Smooth muscle cell (in vitro differentiated cells): Measurements from ENCODE around the gene SIX6. TPM values are rescaled to one million over a fixed set of nuclear protein-coding genes. Genes with fewer than 3 reads are reported as not detected.

Experiments
- DNase-seq: peaks from one replicate; lab custom pipeline; 2025; ENCODE audit not compliant: unreplicated experiment; lab: John Stamatoyannopoulos, UW
- H2AFZ ChIP-seq: fragments of 200-600 bp; sonication (generic); 2 replicates; pipeline ENCODE4 v1.6.0; 2016; ENCODE audit warnings: antibody characterized with exemption, low read depth, mild to moderate bottlenecking
- H3F3A ChIP-seq: fragments of 200-600 bp; sonication (generic); 2 replicates; pipeline ENCODE4 v1.6.0; 2017; ENCODE audit warnings: antibody characterized with exemption, low read depth
- H3K27ac ChIP-seq: fragments of 200-600 bp; sonication (generic); 2 replicates; pipeline ENCODE4 v1.5.1; 2016; ENCODE audit warnings: low read depth, mild to moderate bottlenecking
- H3K27me3 ChIP-seq: fragments of 200-600 bp; sonication (generic); 2 replicates; pipeline ENCODE4 v1.6.1; 2016; ENCODE audit warnings: low read depth, mild to moderate bottlenecking
- H3K36me3 ChIP-seq: fragments of 200-600 bp; sonication (generic); 2 replicates; pipeline ENCODE4 v1.5.1; 2016; ENCODE audit warnings: low read depth
- H3K4me1 ChIP-seq: fragments of 200-600 bp; sonication (generic); 2 replicates; pipeline ENCODE4 v1.5.1; 2016; ENCODE audit warnings: low read depth
- H3K4me2 ChIP-seq: fragments of 200-600 bp; sonication (generic); 2 replicates; pipeline ENCODE4 v1.6.0; 2016; ENCODE audit warnings: mild to moderate bottlenecking
- H3K4me3 ChIP-seq: fragments of 200-600 bp; sonication (generic); 2 replicates; pipeline ENCODE4 v1.5.1; 2016; ENCODE audit warnings: mild to moderate bottlenecking
- H3K79me2 ChIP-seq: fragments of 200-600 bp; sonication (generic); 2 replicates; pipeline ENCODE4 v1.6.0; 2016; ENCODE audit warnings: low read depth, mild to moderate bottlenecking
- H3K9ac ChIP-seq: fragments of 200-600 bp; sonication (generic); 2 replicates; pipeline ENCODE4 v1.6.0; 2016; ENCODE audit warnings: low read depth
- H3K9me3 ChIP-seq: fragments of 200-600 bp; sonication (generic); replicated peaks from 2 replicates; pipeline ENCODE4 v1.5.1; 2016; ENCODE audit warnings: low read depth
- H4K20me1 ChIP-seq: fragments of 200-600 bp; sonication (generic); 2 replicates; pipeline ENCODE4 v1.6.0; 2016; ENCODE audit warnings: low read depth
- WGBS: methylation state at CpG from one replicate; pipeline ENCODE4 v1.1.7; 2016; ENCODE audit warnings: low lambda C conversion rate; 5-methylcytosine and 5-hydroxymethylcytosine counted together
- polyA plus RNA-seq: library from polyadenylated mRNA; unstranded; fragments of >200 nt; fragmentation: Nextera tagmentation; extraction: Ambion mirVana; gene quantifications from 2 replicates; pipeline ENCODE4 v1.2.1, GENCODE V29; 2016
- total RNA-seq: library from RNA; depleted of rRNA; stranded (reverse); fragments of >200 nt; gene quantifications from 2 replicates; pipeline ENCODE4 v1.2.3, GENCODE V29; 2014
- TF ChIP-seq, protein P1 (sequence below): fragments of 200-600 bp; sonication (generic); IDR thresholded peaks from 2 replicates; pipeline ENCODE4 v1.5.1; 2017; ENCODE audit warnings: borderline replicate concordance, mild to moderate bottlenecking, antibody characterized with exemption; ENCODE audit not compliant: insufficient read depth, poor library complexity, severe bottlenecking

Gene SIX6
- total and polyA plus RNA-seq, 2 experiments from 2014 or later: not detected

DNA sequence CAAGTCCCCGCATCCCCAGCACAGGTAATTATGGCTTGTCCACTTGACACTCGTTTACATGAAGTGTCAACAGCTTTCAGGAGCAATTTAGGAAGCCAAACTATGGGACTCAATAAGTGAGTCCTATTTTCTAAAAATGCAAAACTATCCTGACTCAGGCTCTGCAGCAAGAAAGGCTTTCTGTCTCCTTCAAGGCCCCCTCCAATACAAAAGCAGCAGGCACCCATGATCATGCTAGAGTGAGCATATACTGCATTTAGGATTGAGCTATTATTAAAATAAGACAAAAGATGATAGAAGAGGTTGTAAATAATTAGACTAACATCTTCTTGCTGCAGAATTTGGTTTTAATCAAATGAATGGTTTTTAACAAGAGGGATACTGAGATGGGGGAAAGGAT is 3.2 kb downstream of the SIX6 start:
- DNase-seq: no peak
- H3K27me3 ChIP-seq: peaks cover 100% of the 10 kb centered on the region
- H3F3A ChIP-seq: no peaks in the 10 kb centered on the region
- H3K4me1 ChIP-seq: peaks cover 38% of the 10 kb centered on the region
- TF ChIP-seq, protein P1, sequence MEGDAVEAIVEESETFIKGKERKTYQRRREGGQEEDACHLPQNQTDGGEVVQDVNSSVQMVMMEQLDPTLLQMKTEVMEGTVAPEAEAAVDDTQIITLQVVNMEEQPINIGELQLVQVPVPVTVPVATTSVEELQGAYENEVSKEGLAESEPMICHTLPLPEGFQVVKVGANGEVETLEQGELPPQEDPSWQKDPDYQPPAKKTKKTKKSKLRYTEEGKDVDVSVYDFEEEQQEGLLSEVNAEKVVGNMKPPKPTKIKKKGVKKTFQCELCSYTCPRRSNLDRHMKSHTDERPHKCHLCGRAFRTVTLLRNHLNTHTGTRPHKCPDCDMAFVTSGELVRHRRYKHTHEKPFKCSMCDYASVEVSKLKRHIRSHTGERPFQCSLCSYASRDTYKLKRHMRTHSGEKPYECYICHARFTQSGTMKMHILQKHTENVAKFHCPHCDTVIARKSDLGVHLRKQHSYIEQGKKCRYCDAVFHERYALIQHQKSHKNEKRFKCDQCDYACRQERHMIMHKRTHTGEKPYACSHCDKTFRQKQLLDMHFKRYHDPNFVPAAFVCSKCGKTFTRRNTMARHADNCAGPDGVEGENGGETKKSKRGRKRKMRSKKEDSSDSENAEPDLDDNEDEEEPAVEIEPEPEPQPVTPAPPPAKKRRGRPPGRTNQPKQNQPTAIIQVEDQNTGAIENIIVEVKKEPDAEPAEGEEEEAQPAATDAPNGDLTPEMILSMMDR: no peak
- H3K4me3 ChIP-seq: no peak overlapping the region
- no peaks in the 10 kb centered on the region for H3K79me2 ChIP-seq
- 15% methylated on average over 2 of the region's 2 CpGs for WGBS
- no peak overlapping the region for H3K27ac ChIP-seq
- no peak overlapping the region for H3K4me2 ChIP-seq
- no peaks in the 10 kb centered on the region for H3K36me3 ChIP-seq
- no peaks in the 10 kb centered on the region for H4K20me1 ChIP-seq
- H2AFZ ChIP-seq: no peak overlapping the region
- no peak overlapping the region for H3K9ac ChIP-seq
- H3K9me3 ChIP-seq: no peaks in the 10 kb centered on the region

DNA sequence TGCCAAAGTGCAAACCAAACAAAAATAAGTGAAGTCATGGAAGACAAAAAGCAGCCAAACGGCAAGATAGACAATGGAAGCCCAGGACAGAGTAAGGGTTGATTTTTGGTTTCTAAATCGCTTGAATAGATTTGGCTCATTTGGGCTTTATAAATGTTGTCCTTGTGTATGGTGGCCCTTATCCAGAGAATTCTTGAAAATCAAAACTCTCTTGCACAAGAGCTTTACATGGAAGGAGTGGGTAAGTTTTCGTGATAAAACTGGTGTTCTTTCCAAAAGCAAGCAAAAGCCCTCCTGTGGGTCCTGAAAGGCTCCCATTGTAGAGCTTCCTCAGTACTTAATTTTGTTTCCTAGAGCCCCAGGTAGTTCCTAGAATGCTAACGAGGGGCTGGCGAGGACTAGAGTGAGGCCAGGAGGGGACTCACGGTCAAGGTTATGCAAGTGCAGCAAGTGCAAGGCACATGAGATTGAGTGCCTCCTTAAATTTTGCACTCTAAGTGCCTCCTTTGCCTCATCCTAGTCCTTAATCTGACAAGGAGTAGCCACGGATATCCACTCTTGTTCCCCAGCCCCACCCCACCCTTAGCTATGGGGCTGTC is 4.1 kb downstream of the SIX6 start:
- 3% methylated on average over 7 of the region's 7 CpGs for WGBS
- Histone ChIP-seq H3K36me3 (no peaks in the 10 kb centered on the region), H3K9ac (no peak overlapping the region), H3K79me2 (no peaks in the 10 kb centered on the region), H2AFZ (no peak overlapping the region), H4K20me1 (no peaks in the 10 kb centered on the region), H3K4me1 (peaks cover 37% of the 10 kb centered on the region), H3K4me3 (no peak overlapping the region), H3K27me3 (peaks cover 100% of the 10 kb centered on the region), H3K9me3 (no peaks in the 10 kb centered on the region), H3K27ac (no peak overlapping the region), H3K4me2 (no peak overlapping the region), H3F3A (no peaks in the 10 kb centered on the region)
- no peak for DNase-seq
- TF ChIP-seq, protein P1: no peak

DNA sequence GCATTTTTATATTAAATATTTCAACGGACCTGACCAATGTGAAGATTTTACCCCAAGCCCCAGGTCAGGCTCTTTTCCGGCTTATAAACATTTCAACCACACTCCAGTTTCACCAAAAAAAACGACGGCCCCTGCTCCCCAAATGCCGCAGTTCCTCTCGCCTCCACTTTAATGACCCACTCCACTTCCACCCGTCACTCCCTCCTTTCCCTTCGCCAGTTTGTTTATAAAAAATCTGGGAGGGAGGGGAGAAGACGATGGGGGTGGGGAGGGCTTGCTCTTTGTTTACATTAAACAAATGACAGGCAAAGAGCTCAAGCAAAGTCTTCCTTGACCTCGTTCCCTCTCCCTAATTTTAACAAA is 5.4 kb downstream of the SIX6 start:
- Histone ChIP-seq H3K4me3 (peak overlapping the region; percentile 57), H2AFZ (peak overlapping the region; percentile 94)
- WGBS: 6% methylated on average over 10 of the region's 10 CpGs

More for the DNA sequence above, 5.4 kb downstream of the SIX6 start:
- Histone ChIP-seq H3K9me3 (no peaks in the 10 kb centered on the region), H3K27ac (no peak overlapping the region), H3K4me1 (peaks cover 26% of the 10 kb centered on the region), H3K79me2 (no peaks in the 10 kb centered on the region), H3F3A (no peaks in the 10 kb centered on the region), H4K20me1 (no peaks in the 10 kb centered on the region), H3K27me3 (peaks cover 100% of the 10 kb centered on the region), H3K9ac (no peak overlapping the region), H3K4me2 (peak overlapping the region; percentile 93), H3K36me3 (no peaks in the 10 kb centered on the region)
- DNase-seq: no peak
- TF ChIP-seq, protein P1: no peak
